Smooth muscle cell (in vitro differentiated cells): Measurements from ENCODE around the gene SNRPD3. TPM values are rescaled to one million over a fixed set of nuclear protein-coding genes. Genes with fewer than 3 reads are reported as not detected.

Experiments used
- DNase-seq: peaks from one replicate; lab custom pipeline; 2025; ENCODE audit not compliant: unreplicated experiment; lab: John Stamatoyannopoulos, UW
- H2AFZ ChIP-seq: fragments of 200-600 bp; sonication (generic); 2 replicates; pipeline ENCODE4 v1.6.0; 2016; ENCODE audit warnings: antibody characterized with exemption, low read depth, mild to moderate bottlenecking
- H3F3A ChIP-seq: fragments of 200-600 bp; sonication (generic); 2 replicates; pipeline ENCODE4 v1.6.0; 2017; ENCODE audit warnings: antibody characterized with exemption, low read depth
- H3K27ac ChIP-seq: fragments of 200-600 bp; sonication (generic); 2 replicates; pipeline ENCODE4 v1.5.1; 2016; ENCODE audit warnings: low read depth, mild to moderate bottlenecking
- H3K27me3 ChIP-seq: fragments of 200-600 bp; sonication (generic); 2 replicates; pipeline ENCODE4 v1.6.1; 2016; ENCODE audit warnings: low read depth, mild to moderate bottlenecking
- H3K36me3 ChIP-seq: fragments of 200-600 bp; sonication (generic); 2 replicates; pipeline ENCODE4 v1.5.1; 2016; ENCODE audit warnings: low read depth
- H3K4me1 ChIP-seq: fragments of 200-600 bp; sonication (generic); 2 replicates; pipeline ENCODE4 v1.5.1; 2016; ENCODE audit warnings: low read depth
- H3K4me2 ChIP-seq: fragments of 200-600 bp; sonication (generic); 2 replicates; pipeline ENCODE4 v1.6.0; 2016; ENCODE audit warnings: mild to moderate bottlenecking
- H3K4me3 ChIP-seq: fragments of 200-600 bp; sonication (generic); 2 replicates; pipeline ENCODE4 v1.5.1; 2016; ENCODE audit warnings: mild to moderate bottlenecking
- H3K79me2 ChIP-seq: fragments of 200-600 bp; sonication (generic); 2 replicates; pipeline ENCODE4 v1.6.0; 2016; ENCODE audit warnings: low read depth, mild to moderate bottlenecking
- H3K9ac ChIP-seq: fragments of 200-600 bp; sonication (generic); 2 replicates; pipeline ENCODE4 v1.6.0; 2016; ENCODE audit warnings: low read depth
- H3K9me3 ChIP-seq: fragments of 200-600 bp; sonication (generic); replicated peaks from 2 replicates; pipeline ENCODE4 v1.5.1; 2016; ENCODE audit warnings: low read depth
- H4K20me1 ChIP-seq: fragments of 200-600 bp; sonication (generic); 2 replicates; pipeline ENCODE4 v1.6.0; 2016; ENCODE audit warnings: low read depth
- WGBS: methylation state at CpG from one replicate; pipeline ENCODE4 v1.1.7; 2016; ENCODE audit warnings: low lambda C conversion rate; 5-methylcytosine and 5-hydroxymethylcytosine counted together
- polyA plus RNA-seq: library from polyadenylated mRNA; unstranded; fragments of >200 nt; fragmentation: Nextera tagmentation; extraction: Ambion mirVana; gene quantifications from 2 replicates; pipeline ENCODE4 v1.2.1, GENCODE V29; 2016
- total RNA-seq: library from RNA; depleted of rRNA; stranded (reverse); fragments of >200 nt; gene quantifications from 2 replicates; pipeline ENCODE4 v1.2.3, GENCODE V29; 2014
- TF ChIP-seq, protein P1 (sequence below): fragments of 200-600 bp; sonication (generic); IDR thresholded peaks from 2 replicates; pipeline ENCODE4 v1.5.1; 2017; ENCODE audit warnings: borderline replicate concordance, mild to moderate bottlenecking, antibody characterized with exemption; ENCODE audit not compliant: insufficient read depth, poor library complexity, severe bottlenecking

Gene SNRPD3
- total and polyA plus RNA-seq, 2 experiments from 2014 or later, result 97.6 to 114 TPM

DNA sequence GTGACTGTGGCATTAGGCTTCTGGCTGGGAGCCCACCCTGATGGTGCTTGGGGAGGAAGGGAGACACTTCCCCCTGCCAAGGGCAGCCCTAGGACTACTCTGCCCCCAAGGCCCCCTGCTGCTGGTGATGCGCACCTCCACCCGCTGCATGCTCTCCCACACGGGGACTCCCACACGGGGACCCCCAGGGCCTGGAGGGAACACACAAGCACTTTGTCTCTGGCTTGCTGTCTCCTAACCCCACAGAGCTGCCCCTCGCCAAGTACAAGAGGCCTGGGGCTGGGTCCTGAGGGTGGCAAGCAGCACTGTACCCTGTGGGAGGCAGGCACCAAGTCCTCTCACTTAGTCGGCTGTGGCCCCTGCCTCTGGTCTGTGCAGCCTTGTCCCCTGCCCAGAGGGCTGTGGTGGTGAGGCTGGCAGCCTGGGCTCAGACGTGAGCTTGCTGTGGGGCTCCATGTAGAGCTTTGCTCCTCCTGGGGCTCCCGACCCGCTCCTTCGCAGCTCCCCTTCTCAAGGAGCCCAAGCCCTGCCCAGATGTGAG, 29.1 kb downstream of the SNRPD3 start:
- H3K4me3 ChIP-seq, result no peak overlapping the region
- 86% methylated on average over 9 of the region's 10 CpGs for WGBS
- H3K27me3 ChIP-seq, result no peaks in the 10 kb centered on the region
- TF ChIP-seq, protein P1, sequence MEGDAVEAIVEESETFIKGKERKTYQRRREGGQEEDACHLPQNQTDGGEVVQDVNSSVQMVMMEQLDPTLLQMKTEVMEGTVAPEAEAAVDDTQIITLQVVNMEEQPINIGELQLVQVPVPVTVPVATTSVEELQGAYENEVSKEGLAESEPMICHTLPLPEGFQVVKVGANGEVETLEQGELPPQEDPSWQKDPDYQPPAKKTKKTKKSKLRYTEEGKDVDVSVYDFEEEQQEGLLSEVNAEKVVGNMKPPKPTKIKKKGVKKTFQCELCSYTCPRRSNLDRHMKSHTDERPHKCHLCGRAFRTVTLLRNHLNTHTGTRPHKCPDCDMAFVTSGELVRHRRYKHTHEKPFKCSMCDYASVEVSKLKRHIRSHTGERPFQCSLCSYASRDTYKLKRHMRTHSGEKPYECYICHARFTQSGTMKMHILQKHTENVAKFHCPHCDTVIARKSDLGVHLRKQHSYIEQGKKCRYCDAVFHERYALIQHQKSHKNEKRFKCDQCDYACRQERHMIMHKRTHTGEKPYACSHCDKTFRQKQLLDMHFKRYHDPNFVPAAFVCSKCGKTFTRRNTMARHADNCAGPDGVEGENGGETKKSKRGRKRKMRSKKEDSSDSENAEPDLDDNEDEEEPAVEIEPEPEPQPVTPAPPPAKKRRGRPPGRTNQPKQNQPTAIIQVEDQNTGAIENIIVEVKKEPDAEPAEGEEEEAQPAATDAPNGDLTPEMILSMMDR, result no peak
- no peak overlapping the region for H3K4me2 ChIP-seq
- no peak overlapping the region for H3K27ac ChIP-seq
- no peak overlapping the region for H2AFZ ChIP-seq
- H3K9me3 ChIP-seq, result no peaks in the 10 kb centered on the region
- DNase-seq, result no peak
- no peaks in the 10 kb centered on the region for H3K79me2 ChIP-seq
- peaks cover 2% of the 10 kb centered on the region for H3F3A ChIP-seq
- H3K36me3 ChIP-seq, result no peaks in the 10 kb centered on the region
- H3K9ac ChIP-seq, result no peak overlapping the region
- H4K20me1 ChIP-seq, result no peaks in the 10 kb centered on the region
- no peaks in the 10 kb centered on the region for H3K4me1 ChIP-seq

DNA sequence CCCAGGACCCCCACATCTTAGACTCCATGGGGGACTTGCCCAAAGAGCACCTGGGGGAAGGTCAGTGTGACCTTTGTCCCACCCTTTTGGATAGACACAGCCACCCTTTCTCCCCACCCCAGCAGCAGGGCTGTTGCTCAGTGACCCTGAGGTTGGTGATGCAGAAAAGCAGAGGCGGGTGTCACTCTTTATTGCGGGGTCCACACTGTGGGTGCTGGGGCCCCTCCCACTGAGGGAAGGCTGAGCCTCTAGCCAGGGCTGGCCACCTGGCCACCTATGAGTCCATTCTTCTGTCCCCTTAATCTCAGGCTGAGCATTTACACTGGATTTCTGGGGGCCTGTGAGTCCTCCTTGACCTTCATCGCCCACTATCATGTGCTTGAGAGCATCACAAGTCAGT, 29.7 kb downstream of the SNRPD3 start:
- Histone ChIP-seq H2AFZ (no peak overlapping the region), H4K20me1 (no peaks in the 10 kb centered on the region), H3K79me2 (no peaks in the 10 kb centered on the region), H3K4me1 (no peaks in the 10 kb centered on the region), H3K27ac (no peak overlapping the region), H3K9ac (no peak overlapping the region), H3K4me2 (no peak overlapping the region), H3K27me3 (no peaks in the 10 kb centered on the region), H3K9me3 (no peaks in the 10 kb centered on the region), H3K4me3 (no peak overlapping the region), H3K36me3 (no peaks in the 10 kb centered on the region), H3F3A (no peaks in the 10 kb centered on the region)
- no peak for DNase-seq
- TF ChIP-seq, protein P1, result no peak
- 96% methylated on average over 3 of the region's 3 CpGs for WGBS

GRCh38 chr22:24585927-24586546, 30.2 kb downstream of the SNRPD3 start:
- no peaks in the 10 kb centered on the region for H3K27me3 ChIP-seq
- H3K4me2 ChIP-seq, result no peak overlapping the region
- no peak overlapping the region for H2AFZ ChIP-seq
- DNase-seq, result no peak
- H3K27ac ChIP-seq, result no peak overlapping the region
- H3K4me3 ChIP-seq, result no peak overlapping the region
- no peaks in the 10 kb centered on the region for H3K9me3 ChIP-seq
- H3K4me1 ChIP-seq, result no peaks in the 10 kb centered on the region
- no peak overlapping the region for H3K9ac ChIP-seq
- 96% methylated on average over 24 of the region's 24 CpGs for WGBS
- TF ChIP-seq, protein P1, result no peak
- no peaks in the 10 kb centered on the region for H4K20me1 ChIP-seq
- H3F3A ChIP-seq, result no peaks in the 10 kb centered on the region
- no peaks in the 10 kb centered on the region for H3K79me2 ChIP-seq
- no peaks in the 10 kb centered on the region for H3K36me3 ChIP-seq

GRCh38 chr22:24587251-24587650, 31.5 kb downstream of the SNRPD3 start:
- no peaks in the 10 kb centered on the region for H3F3A ChIP-seq
- TF ChIP-seq, protein P1, result no peak
- 91% methylated on average over 5 of the region's 5 CpGs for WGBS

More at GRCh38 chr22:24587251-24587650, 31.5 kb downstream of the SNRPD3 start:
- H3K79me2 ChIP-seq, result no peaks in the 10 kb centered on the region
- H3K4me3 ChIP-seq, result no peak overlapping the region
- H3K9me3 ChIP-seq, result no peaks in the 10 kb centered on the region
- H3K36me3 ChIP-seq, result no peaks in the 10 kb centered on the region
- no peak overlapping the region for H2AFZ ChIP-seq
- H4K20me1 ChIP-seq, result no peaks in the 10 kb centered on the region
- H3K4me2 ChIP-seq, result no peak overlapping the region
- no peak overlapping the region for H3K27ac ChIP-seq
- H3K9ac ChIP-seq, result no peak overlapping the region
- no peaks in the 10 kb centered on the region for H3K27me3 ChIP-seq
- no peaks in the 10 kb centered on the region for H3K4me1 ChIP-seq
- DNase-seq, result no peak
